Measurements from ENCODE around the gene MYL6B.

The MYL6B gene

DNA sequence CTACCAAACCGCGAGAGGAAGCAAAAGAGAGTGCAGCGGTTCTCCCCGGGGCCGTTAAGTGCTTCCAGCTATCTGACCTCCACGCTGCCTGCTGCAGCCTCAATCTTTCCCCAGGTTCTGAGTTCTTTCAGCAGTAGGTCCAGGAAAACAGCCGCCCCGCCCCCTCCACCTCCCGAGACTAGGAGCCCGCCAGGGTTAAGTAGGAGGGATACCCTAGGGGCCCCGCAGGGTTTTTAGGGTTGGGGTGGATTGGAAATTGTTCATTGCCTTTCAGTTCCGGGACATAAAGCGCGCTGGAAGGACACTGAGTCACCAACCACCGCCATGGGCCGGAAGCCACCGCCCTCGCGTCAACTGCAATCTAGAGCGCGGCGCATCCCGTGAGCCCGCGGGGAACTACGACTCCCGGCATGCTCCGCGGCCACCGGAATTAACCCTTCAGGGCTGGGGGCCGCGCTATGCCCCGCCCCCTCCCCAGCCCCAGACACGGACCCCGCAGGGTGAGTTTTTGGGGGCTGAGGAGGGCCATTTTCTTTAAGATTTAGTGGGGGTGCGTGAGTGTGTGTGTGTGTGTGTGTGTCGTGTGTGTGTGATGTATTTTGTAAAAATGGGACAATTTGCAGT lies at the start of gene MYL6B:
Gene MYL6B, plus strand, starts transcription at position 456 of the 624 bp plus-strand sequence. CDS start 1,332 bp downstream, outside the sequence.
- Histone ChIP-seq H2AFZ (ENCODE audit: low read depth, low read length) (peak within 1 kb of the TSS; percentile 88), H3K4me3 (ENCODE audit: low read length) (peak within 1 kb of the TSS; percentile 93), H3K9me3 (ENCODE audit: low read length) (no peaks in the 10 kb centered on the region), H3K36me3 (ENCODE audit: insufficient read depth, low read length) (peaks cover 13% of the 10 kb centered on the region), H3K27me3 (ENCODE audit: insufficient read depth, low read length) (no peaks in the 10 kb centered on the region), H3K4me1 (ENCODE audit: insufficient read depth, low read length) (peaks cover 16% of the 10 kb centered on the region)

DNA sequence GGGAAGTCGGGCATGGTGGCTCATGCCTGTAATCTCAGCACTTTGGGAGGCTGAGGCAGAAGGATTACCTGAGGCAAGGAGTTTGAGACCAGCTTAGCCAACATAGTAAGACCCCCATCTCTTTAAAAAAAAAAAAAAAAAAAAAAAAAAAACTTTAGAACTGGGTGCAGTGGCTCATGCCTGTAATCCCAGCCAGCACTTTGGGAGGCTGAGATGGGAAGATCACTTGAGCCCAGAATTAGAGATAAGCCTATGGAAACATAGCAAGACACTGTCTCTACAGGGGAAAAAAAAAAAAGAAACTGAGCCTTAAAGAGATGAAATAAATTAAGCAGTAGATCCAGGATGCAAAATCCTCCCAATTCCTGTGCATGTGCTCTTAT lies 49.7 kb upstream of the MYL6B start:
- Histone ChIP-seq H3K36me3 (ENCODE audit: insufficient read depth, low read length) (peaks cover 16% of the 10 kb centered on the region), H3K4me3 (ENCODE audit: low read length) (no peak overlapping the region), H2AFZ (ENCODE audit: low read depth, low read length) (no peak overlapping the region), H3K4me1 (ENCODE audit: insufficient read depth, low read length) (peaks cover 23% of the 10 kb centered on the region), H3K9me3 (ENCODE audit: low read length) (no peaks in the 10 kb centered on the region), H3K27me3 (ENCODE audit: insufficient read depth, low read length) (no peaks in the 10 kb centered on the region)

- Histone ChIP-seq H3K4me1 (ENCODE audit: insufficient read depth, low read length) (peaks cover 23% of the 10 kb centered on the region), H3K4me3 (ENCODE audit: low read length) (peak overlapping the region; percentile 66)
Observed at GRCh38 chr12:56103066-56103711, 49.2 kb upstream of the MYL6B start.

GRCh38 chr12:56103823-56104108 lies 48.6 kb upstream of the MYL6B start:
- Histone ChIP-seq H3K9me3 (ENCODE audit: low read length) (no peaks in the 10 kb centered on the region), H3K27me3 (ENCODE audit: insufficient read depth, low read length) (no peaks in the 10 kb centered on the region), H3K4me1 (ENCODE audit: insufficient read depth, low read length) (peaks cover 23% of the 10 kb centered on the region), H3K4me3 (ENCODE audit: low read length) (peak overlapping the region; percentile 66), H2AFZ (ENCODE audit: low read depth, low read length) (peak overlapping the region; percentile 81), H3K36me3 (ENCODE audit: insufficient read depth, low read length) (peaks cover 26% of the 10 kb centered on the region)

More at GRCh38 chr12:56103066-56103711, 49.2 kb upstream of the MYL6B start:
- Histone ChIP-seq H3K27me3 (ENCODE audit: insufficient read depth, low read length) (no peaks in the 10 kb centered on the region), H3K9me3 (ENCODE audit: low read length) (no peaks in the 10 kb centered on the region), H2AFZ (ENCODE audit: low read depth, low read length) (peak overlapping the region; percentile 81), H3K36me3 (ENCODE audit: insufficient read depth, low read length) (peaks cover 21% of the 10 kb centered on the region)

- no peaks in the 10 kb centered on the region for H3K9me3 ChIP-seq (ENCODE audit: low read length)
- peaks cover 30% of the 10 kb centered on the region for H3K36me3 ChIP-seq (ENCODE audit: insufficient read depth, low read length)
- peak within 1 kb of the TSS; percentile 66 for H3K4me3 ChIP-seq (ENCODE audit: low read length)
- H3K4me1 ChIP-seq (ENCODE audit: insufficient read depth, low read length), result peaks cover 23% of the 10 kb centered on the region
- H2AFZ ChIP-seq (ENCODE audit: low read depth, low read length), result peak within 1 kb of the TSS; percentile 81
- H3K27me3 ChIP-seq (ENCODE audit: insufficient read depth, low read length), result no peaks in the 10 kb centered on the region
Observed at GRCh38 chr12:56104109-56104814, 48.1 kb upstream of the MYL6B start, which contains the start of gene PA2G4. PA2G4 (plus strand) TSS chr12:56104559; CDS start chr12:56104738, 179 bp downstream.

- H3K36me3 ChIP-seq (ENCODE audit: insufficient read depth, low read length), result peaks cover 37% of the 10 kb centered on the region
- H3K4me3 ChIP-seq (ENCODE audit: low read length), result peak overlapping the region; percentile 66
- peak overlapping the region; percentile 50 for H2AFZ ChIP-seq (ENCODE audit: low read depth, low read length)
- H3K9me3 ChIP-seq (ENCODE audit: low read length), result no peaks in the 10 kb centered on the region
- H3K27me3 ChIP-seq (ENCODE audit: insufficient read depth, low read length), result no peaks in the 10 kb centered on the region
- peaks cover 23% of the 10 kb centered on the region for H3K4me1 ChIP-seq (ENCODE audit: insufficient read depth, low read length)
Observed at GRCh38 chr12:56104815-56105608, 47.4 kb upstream of the MYL6B start.

GRCh38 chr12:56105609-56105902 lies 46.8 kb upstream of the MYL6B start:
- H3K36me3 ChIP-seq (ENCODE audit: insufficient read depth, low read length), result peaks cover 43% of the 10 kb centered on the region

DNA sequence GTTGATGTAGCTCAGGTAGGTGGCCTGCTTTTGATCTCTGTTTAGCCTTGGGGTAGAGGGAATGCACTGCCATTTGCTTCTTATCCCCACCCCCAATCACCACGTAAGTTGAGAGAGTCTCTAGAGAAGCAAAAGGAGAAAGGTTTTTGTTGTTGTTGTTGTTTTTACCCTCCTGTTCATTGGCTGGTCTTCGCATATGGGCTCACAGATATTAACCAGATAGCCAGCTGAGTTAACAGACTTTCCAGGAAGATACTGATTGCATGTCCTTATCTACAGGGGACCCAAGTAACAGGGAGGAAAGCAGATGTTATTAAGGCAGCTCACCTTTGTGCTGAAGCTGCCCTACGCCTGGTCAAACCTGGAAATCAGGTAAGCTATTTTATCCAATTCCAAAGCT lies 45.1 kb upstream of the MYL6B start:
- Histone ChIP-seq H3K4me3 (ENCODE audit: low read length) (no peak overlapping the region), H2AFZ (ENCODE audit: low read depth, low read length) (no peak overlapping the region), H3K4me1 (ENCODE audit: insufficient read depth, low read length) (peaks cover 23% of the 10 kb centered on the region), H3K36me3 (ENCODE audit: insufficient read depth, low read length) (peaks cover 58% of the 10 kb centered on the region), H3K9me3 (ENCODE audit: low read length) (no peaks in the 10 kb centered on the region), H3K27me3 (ENCODE audit: insufficient read depth, low read length) (no peaks in the 10 kb centered on the region)

More at GRCh38 chr12:56105609-56105902, 46.8 kb upstream of the MYL6B start:
- Histone ChIP-seq H3K4me3 (ENCODE audit: low read length) (peak overlapping the region; percentile 66), H3K4me1 (ENCODE audit: insufficient read depth, low read length) (peaks cover 23% of the 10 kb centered on the region), H2AFZ (ENCODE audit: low read depth, low read length) (no peak overlapping the region), H3K9me3 (ENCODE audit: low read length) (no peaks in the 10 kb centered on the region), H3K27me3 (ENCODE audit: insufficient read depth, low read length) (no peaks in the 10 kb centered on the region)

DNA sequence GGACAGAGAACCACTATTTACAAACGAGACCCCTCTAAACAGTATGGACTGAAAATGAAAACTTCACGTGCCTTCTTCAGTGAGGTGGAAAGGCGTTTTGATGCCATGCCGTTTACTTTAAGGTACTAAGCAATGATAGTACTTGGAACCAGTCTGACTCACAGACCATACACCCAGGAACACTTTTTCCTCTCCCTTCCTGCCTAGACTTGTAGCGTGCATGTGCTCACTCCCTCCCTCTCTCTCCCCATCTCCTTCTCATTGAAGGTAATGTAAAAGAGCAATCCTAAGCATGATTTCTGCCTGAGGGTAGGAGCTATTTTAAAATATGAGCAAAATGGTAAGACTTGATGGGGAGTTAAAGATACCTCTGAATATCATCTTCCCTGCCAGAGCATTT lies 41.8 kb upstream of the MYL6B start:
- no peak overlapping the region for H3K4me3 ChIP-seq (ENCODE audit: low read length)
- H2AFZ ChIP-seq (ENCODE audit: low read depth, low read length), result no peak overlapping the region
- H3K27me3 ChIP-seq (ENCODE audit: insufficient read depth, low read length), result no peaks in the 10 kb centered on the region
- H3K4me1 ChIP-seq (ENCODE audit: insufficient read depth, low read length), result peaks cover 8% of the 10 kb centered on the region
- no peaks in the 10 kb centered on the region for H3K9me3 ChIP-seq (ENCODE audit: low read length)
- peaks cover 73% of the 10 kb centered on the region for H3K36me3 ChIP-seq (ENCODE audit: insufficient read depth, low read length)

GRCh38 chr12:56114084-56114483 lies 38.3 kb upstream of the MYL6B start:
- Histone ChIP-seq H3K4me3 (ENCODE audit: low read length) (no peak overlapping the region), H3K27me3 (ENCODE audit: insufficient read depth, low read length) (no peaks in the 10 kb centered on the region), H2AFZ (ENCODE audit: low read depth, low read length) (no peak overlapping the region), H3K36me3 (ENCODE audit: insufficient read depth, low read length) (peaks cover 47% of the 10 kb centered on the region), H3K4me1 (ENCODE audit: insufficient read depth, low read length) (peaks cover 9% of the 10 kb centered on the region), H3K9me3 (ENCODE audit: low read length) (no peaks in the 10 kb centered on the region)

DNA sequence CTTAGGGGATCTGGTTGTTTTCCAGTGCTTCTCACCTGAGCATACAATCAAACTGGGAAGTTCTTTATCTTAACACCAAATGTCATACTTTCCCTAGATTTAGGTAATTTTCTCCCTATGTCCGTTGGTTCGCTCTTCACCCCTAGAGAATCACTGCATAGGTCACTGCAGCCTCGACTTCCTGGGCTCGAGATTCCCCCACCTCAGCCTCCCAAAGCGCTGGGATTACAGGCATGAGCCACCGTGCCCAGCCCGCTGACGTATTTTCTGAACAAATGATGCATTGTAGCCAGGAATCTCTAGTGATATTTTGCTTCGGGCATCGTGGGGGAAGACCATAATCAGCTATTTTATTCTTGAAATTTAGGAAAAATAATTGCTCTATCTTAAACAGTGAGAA lies 37.1 kb upstream of the MYL6B start:
- Histone ChIP-seq H3K9me3 (ENCODE audit: low read length) (no peaks in the 10 kb centered on the region), H3K4me3 (ENCODE audit: low read length) (peak overlapping the region; percentile 64), H2AFZ (ENCODE audit: low read depth, low read length) (peak overlapping the region; percentile 83), H3K4me1 (ENCODE audit: insufficient read depth, low read length) (peaks cover 18% of the 10 kb centered on the region), H3K27me3 (ENCODE audit: insufficient read depth, low read length) (no peaks in the 10 kb centered on the region), H3K36me3 (ENCODE audit: insufficient read depth, low read length) (peaks cover 41% of the 10 kb centered on the region)

- H3K27me3 ChIP-seq (ENCODE audit: insufficient read depth, low read length), result no peaks in the 10 kb centered on the region
- H2AFZ ChIP-seq (ENCODE audit: low read depth, low read length), result peak within 1 kb of the TSS; percentile 83
- peak within 1 kb of the TSS; percentile 64 for H3K4me3 ChIP-seq (ENCODE audit: low read length)
- H3K4me1 ChIP-seq (ENCODE audit: insufficient read depth, low read length), result peaks cover 18% of the 10 kb centered on the region
- H3K9me3 ChIP-seq (ENCODE audit: low read length), result no peaks in the 10 kb centered on the region
- H3K36me3 ChIP-seq (ENCODE audit: insufficient read depth, low read length), result peaks cover 41% of the 10 kb centered on the region
Observed at GRCh38 chr12:56116267-56117081, 35.9 kb upstream of the MYL6B start, which contains the start of gene RPL41. RPL41 (plus strand) TSS chr12:56116633.
